HCT116 (cell line): ENCODE measurements around the gene ANKRD34C.

Experiments used
- CTCF ChIP-seq, 3 experiments: fragments of 200-600 bp in 1 of 3; sonication (generic) in 1 of 3; IDR thresholded peaks in 2 of 3; conservative IDR thresholded peaks in 1 of 3; 2 replicates each; pipeline ENCODE4 v1.5.1; 2012 to 2017; ENCODE audit warnings: low read depth in 2 of 3, low read length in 2 of 3, antibody characterized with exemption in 1 of 3, borderline replicate concordance in 1 of 3, control low read depth in 1 of 3, mild to moderate bottlenecking in 1 of 3, mixed read lengths in 1 of 3, mixed run types in 1 of 3, moderate library complexity in 1 of 3; ENCODE audit not compliant: insufficient read depth in 1 of 3
- EZH2 ChIP-seq: fragments of 200-600 bp; sonication (generic); IDR thresholded peaks from 2 replicates; pipeline ENCODE4 v1.6.1; 2017; ENCODE audit warnings: antibody characterized with exemption, mixed run types
- POLR2A ChIP-seq: IDR thresholded peaks from 2 replicates; pipeline ENCODE4 v1.7.0; 2011; ENCODE audit warnings: borderline replicate concordance; ENCODE audit not compliant: insufficient read depth, insufficient read length; ENCODE audit errors: extremely low read depth
- POLR2AphosphoS5 ChIP-seq: IDR thresholded peaks from 2 replicates; pipeline ENCODE4 v1.6.1; 2011; ENCODE audit warnings: mild to moderate bottlenecking, low read depth, low read length, moderate library complexity
- TF ChIP-seq, protein P1 (sequence below): IDR thresholded peaks from 2 replicates; pipeline ENCODE4 v1.6.1; 2011; ENCODE audit warnings: mild to moderate bottlenecking, low read length, moderate library complexity; ENCODE audit not compliant: insufficient replicate concordance; ENCODE audit errors: extremely low read depth
- TF ChIP-seq, protein P2 (sequence below): IDR thresholded peaks from 2 replicates; pipeline ENCODE4 v1.6.1; 2012; ENCODE audit warnings: low read depth

DNA sequence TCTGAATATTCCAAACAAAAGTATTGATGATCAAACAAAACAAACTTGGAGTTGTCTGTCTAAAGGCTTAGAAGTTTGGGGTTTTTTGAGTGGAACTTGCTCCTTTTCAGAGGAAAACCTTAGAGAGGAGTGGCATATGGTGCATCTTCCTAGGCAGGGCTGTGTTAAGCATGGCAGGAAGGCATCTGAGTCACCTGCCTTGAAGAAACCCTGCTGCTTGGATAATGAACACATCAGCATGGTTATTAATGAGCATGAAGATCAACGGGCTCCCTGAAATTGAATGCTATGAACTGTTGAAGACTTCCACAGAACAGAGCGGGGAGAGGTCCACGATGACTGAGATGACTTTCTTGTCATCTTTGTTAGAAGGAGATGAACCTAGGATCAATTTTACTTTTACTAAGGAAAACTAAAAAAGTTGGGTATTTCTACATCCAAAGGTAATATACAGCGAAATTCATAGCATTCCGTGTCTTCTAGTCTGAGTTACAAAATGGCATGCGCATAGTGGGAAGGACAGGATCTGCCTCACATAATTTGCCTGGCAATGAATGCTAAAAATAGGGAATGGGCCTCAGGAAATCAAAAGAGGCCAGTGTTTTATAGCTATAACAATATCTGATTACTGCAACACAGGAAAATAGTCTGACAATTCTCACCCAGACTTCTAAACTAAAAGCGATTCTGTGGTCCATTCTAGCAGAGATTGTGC is 16.8 kb downstream of the ANKRD34C start:
- no peak for TF ChIP-seq CTCF (IDR thresholded peaks at IDR 0.05 in 2 of 3, conservative IDR thresholded peaks at IDR 0.05 in 1 of 3; ENCODE audit: borderline replicate concordance in 1 of 3, insufficient read depth in 1 of 3, low read depth in 2 of 3, low read length in 2 of 3)
- TF ChIP-seq, protein P1, sequence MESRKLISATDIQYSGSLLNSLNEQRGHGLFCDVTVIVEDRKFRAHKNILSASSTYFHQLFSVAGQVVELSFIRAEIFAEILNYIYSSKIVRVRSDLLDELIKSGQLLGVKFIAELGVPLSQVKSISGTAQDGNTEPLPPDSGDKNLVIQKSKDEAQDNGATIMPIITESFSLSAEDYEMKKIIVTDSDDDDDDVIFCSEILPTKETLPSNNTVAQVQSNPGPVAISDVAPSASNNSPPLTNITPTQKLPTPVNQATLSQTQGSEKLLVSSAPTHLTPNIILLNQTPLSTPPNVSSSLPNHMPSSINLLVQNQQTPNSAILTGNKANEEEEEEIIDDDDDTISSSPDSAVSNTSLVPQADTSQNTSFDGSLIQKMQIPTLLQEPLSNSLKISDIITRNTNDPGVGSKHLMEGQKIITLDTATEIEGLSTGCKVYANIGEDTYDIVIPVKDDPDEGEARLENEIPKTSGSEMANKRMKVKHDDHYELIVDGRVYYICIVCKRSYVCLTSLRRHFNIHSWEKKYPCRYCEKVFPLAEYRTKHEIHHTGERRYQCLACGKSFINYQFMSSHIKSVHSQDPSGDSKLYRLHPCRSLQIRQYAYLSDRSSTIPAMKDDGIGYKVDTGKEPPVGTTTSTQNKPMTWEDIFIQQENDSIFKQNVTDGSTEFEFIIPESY, result no peak
- TF ChIP-seq POLR2A, result no peak
- TF ChIP-seq, protein P2, sequence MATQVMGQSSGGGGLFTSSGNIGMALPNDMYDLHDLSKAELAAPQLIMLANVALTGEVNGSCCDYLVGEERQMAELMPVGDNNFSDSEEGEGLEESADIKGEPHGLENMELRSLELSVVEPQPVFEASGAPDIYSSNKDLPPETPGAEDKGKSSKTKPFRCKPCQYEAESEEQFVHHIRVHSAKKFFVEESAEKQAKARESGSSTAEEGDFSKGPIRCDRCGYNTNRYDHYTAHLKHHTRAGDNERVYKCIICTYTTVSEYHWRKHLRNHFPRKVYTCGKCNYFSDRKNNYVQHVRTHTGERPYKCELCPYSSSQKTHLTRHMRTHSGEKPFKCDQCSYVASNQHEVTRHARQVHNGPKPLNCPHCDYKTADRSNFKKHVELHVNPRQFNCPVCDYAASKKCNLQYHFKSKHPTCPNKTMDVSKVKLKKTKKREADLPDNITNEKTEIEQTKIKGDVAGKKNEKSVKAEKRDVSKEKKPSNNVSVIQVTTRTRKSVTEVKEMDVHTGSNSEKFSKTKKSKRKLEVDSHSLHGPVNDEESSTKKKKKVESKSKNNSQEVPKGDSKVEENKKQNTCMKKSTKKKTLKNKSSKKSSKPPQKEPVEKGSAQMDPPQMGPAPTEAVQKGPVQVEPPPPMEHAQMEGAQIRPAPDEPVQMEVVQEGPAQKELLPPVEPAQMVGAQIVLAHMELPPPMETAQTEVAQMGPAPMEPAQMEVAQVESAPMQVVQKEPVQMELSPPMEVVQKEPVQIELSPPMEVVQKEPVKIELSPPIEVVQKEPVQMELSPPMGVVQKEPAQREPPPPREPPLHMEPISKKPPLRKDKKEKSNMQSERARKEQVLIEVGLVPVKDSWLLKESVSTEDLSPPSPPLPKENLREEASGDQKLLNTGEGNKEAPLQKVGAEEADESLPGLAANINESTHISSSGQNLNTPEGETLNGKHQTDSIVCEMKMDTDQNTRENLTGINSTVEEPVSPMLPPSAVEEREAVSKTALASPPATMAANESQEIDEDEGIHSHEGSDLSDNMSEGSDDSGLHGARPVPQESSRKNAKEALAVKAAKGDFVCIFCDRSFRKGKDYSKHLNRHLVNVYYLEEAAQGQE, result no peak
- TF ChIP-seq POLR2AphosphoS5, result no peak
- no peak for TF ChIP-seq EZH2
